Measurements from ENCODE around the gene CRNKL1.
A peak's percentile ranks its signal among the peaks of the same experiment; 100 is the strongest.

The CRNKL1 gene

DNA sequence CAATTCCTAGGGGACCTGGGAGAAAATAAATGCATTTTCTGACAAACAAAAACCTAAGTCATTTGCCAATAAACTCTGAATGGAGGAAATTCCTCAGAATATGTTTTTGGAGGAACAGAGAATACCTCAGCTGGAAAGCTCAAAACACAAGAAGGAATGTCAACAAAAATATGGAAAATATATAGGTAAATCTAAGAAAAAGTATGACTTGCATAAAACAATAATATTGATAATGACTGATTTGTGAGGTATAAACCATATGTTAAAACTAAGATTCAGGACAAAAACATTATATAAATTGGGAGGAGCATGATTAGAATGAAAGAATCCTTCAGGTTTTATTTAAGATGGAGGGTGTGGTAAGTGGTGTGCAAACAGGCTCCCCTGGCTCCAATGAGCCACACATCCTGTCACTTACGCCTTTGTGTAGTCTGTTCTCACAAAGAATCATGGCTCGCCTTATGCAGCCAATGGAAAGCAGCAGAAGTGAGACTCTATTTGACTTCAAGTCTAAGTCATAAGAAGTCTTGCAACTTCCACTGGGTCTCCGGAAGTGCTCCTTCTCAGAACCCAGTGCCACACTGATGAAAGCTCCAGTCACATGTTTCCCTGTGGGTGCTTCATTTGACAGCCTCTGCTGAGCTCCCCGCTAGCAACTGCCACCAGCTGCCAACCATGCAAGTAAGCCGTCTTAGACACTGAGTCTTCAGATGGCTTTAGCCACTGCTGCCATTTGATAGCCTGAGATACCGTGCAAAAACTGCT lies 8.2 kb upstream of the CRNKL1 start:
- DNase-seq = peak; percentile 72

GRCh38 chr20:20051767-20052073 lies 546 bp downstream of the CRNKL1 start:
- no peak for DNase-seq

GRCh38 chr20:20039752-20040387 lies 12.4 kb downstream of the CRNKL1 start:
- no peak for DNase-seq

- no peak for DNase-seq
Measured at GRCh38 chr20:20038586-20038985, 13.7 kb downstream of the CRNKL1 start.

DNA sequence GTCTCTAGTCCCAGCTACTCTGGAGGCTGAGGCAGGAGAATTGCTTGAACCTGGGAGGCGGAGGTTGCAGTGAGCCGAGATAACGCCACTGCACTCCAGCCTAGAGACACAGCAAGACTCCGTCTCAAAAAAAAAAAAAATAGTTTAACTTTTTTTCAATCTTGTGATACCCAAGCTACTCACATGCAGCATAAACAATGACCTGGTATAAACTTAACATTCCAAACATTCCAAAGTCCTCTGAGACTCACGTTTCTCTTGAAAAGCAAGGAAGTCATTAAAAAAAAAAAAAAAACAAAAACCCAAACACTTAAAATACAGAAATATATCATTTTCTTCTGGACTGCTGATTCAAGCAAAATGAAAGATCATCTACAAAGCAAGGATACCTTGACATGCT lies 14.3 kb downstream of the CRNKL1 start:
- DNase-seq = no peak

DNA sequence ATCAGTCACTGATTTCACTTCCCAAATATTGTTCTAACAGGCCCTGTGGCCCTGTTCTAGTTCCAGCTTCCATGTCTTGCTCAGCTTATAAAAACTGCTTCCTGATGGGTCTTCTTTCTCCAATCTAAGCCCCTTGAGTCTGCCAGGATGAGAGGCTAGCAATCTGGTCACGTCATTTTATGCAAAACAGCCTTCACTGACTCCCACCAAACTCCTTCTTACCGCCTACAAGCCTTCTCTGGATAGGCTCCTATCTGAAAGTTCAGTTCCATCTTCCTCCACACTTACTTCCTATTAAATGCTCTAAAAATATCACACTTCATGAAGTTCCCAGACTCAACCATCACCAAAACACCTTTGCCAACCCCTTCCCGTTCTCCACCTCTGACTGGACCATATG lies 15.5 kb downstream of the CRNKL1 start:
- no peak for DNase-seq

- no peak for DNase-seq
Measured at GRCh38 chr20:20034486-20034885, 17.8 kb downstream of the CRNKL1 start.

- no peak for DNase-seq
Measured at GRCh38 chr20:20031790-20032189, 20.5 kb downstream of the CRNKL1 start.

- no peak for DNase-seq
Measured at GRCh38 chr20:20027284-20027683, 25.0 kb downstream of the CRNKL1 start.

DNA sequence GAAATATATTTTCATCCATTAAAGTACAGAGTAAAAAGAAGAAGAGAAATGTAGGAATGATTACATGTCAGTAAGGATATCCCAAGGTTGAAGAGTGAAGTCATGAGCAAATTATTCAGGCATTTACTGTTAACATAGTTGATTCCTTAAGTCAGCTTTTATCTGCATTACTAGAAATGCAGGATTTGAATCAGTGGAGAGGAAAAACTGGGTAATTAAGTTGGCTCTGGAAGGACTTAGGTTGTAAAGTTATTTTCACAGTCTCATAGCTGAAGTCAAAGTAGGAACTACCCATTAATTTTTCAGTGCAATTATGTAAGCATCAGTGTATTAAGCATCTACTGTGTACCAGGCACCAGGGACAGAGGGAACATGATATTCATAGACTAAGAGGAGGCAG lies 27.3 kb downstream of the CRNKL1 start:
- DNase-seq = no peak

- no peak for DNase-seq
Measured at GRCh38 chr20:20023395-20023794, 28.9 kb downstream of the CRNKL1 start.

GRCh38 chr20:20022498-20022897 lies 29.8 kb downstream of the CRNKL1 start:
- no peak for DNase-seq

DNA sequence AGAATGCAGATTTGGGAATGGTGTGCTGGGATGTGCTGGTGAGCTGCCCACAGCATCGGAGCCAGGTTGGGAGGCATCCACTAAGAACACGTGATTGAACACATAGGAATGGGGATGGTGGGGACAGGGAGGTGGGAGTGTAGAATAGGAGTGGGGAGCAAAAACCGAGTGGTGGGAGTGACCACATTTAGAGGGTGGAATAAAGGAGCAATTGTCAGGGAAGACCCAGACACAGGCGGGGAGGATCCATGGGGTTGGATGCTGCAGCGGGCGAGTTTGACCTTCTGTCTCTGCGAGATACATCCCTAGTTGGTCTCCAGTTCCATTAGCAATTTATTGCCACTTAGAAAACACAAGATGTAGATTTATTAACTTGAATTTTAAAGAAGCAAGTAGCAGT lies 30.4 kb downstream of the CRNKL1 start:
- no peak for DNase-seq

GRCh38 chr20:20020908-20021307 lies 31.4 kb downstream of the CRNKL1 start:
- DNase-seq = no peak

GRCh38 chr20:20019123-20019522 lies 33.1 kb downstream of the CRNKL1 start:
- DNase-seq = no peak

- no peak for DNase-seq
Measured at GRCh38 chr20:20018366-20018765, 33.9 kb downstream of the CRNKL1 start.

DNA sequence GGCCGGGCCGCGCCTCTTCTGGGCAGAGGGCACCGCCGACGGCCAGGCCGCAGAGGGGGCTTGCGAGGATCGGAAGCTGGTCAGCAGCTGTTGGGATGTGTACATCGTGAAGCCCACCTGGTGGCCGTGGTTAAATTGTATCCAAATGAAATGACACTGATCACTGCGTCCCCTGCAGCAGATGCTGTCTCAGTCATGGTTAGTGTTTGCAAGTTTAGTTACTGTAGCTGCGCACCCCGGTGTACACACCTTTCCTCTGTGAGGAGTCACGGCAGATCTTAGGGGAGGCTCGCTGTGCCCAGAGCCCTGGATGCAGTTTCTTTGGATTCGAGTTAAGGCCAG lies 34.5 kb downstream of the CRNKL1 start:
- DNase-seq = no peak

GRCh38 chr20:20017001-20017843 lies 35.0 kb downstream of the CRNKL1 start, which contains the start of gene NAA20:
NAA20 (plus strand) TSS chr20:20017362; CDS start chr20:20017397, 35 bp downstream.
- peak; percentile 71 for DNase-seq

GRCh38 chr20:20014659-20015058 lies 37.6 kb downstream of the CRNKL1 start:
- no peak for DNase-seq

- DNase-seq = no peak
Measured at GRCh38 chr20:20012541-20012940, 39.7 kb downstream of the CRNKL1 start.

- no peak for DNase-seq
Measured at GRCh38 chr20:20010639-20011500, 41.4 kb downstream of the CRNKL1 start.

DNA sequence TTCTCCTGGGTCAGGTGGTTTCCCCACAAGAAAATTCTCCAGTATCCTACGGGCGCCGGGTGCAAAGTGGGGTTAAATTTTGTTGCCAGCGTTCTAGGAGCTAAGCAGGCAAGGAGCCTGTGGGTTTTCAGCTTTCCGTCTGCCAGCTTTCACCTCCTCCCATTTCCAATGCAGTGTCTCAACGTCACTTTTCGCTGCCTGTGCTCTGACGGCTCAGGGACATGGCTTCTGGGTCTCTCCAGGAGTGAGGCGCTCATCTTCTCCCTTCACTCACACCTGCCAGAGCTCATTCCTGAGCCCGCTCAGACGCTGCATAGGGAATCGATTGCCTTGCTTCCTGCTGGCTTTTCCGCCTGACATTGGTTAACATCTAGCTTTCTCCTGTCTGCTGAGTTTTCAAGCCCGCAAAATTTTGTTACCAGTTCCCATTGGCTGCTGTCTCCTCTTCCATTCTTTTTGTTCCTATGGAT lies 42.4 kb downstream of the CRNKL1 start:
- DNase-seq = no peak

- DNase-seq = no peak
Measured at GRCh38 chr20:20005342-20005741, 46.9 kb downstream of the CRNKL1 start.
